HT-29 (cell line): Measurements from ENCODE around the gene FHDC1. TPM values are rescaled to one million over a fixed set of nuclear protein-coding genes. Genes with fewer than 3 reads are reported as not detected.

Source experiments
- total RNA-seq: library from RNA; depleted of rRNA; stranded (reverse); fragments of >200 nt; shearing (Covaris generic); gene quantifications from 2 replicates; pipeline ENCODE4 v1.2.3, GENCODE V29; 2014; rRNA removed

The FHDC1 gene
- total RNA-seq, 1 experiment from 2014 or later: 2.8 TPM

Other genes starting within 250 kb of the FHDC1 start
- gene TIGD4, start 156.6 kb upstream of the FHDC1 start, total RNA-seq: 0.23 and 0.34 TPM in 2 replicates
- gene ARFIP1, start 156.4 kb upstream of the FHDC1 start, total RNA-seq: 27.0 and 29.6 TPM in 2 replicates